Glomerular endothelial cell (primary cell): ENCODE results near the gene GSG1L. TPM values are rescaled to one million over a fixed set of nuclear protein-coding genes. Genes with fewer than 3 reads are reported as not detected.

Experiments
- DNase-seq: peaks from one replicate; pipeline ENCODE4 v3.0.0-alpha.2; 2011; ENCODE audit warnings: low read depth, low spot score; ENCODE audit errors: extremely low read depth
- total RNA-seq: library from RNA; depleted of rRNA; stranded (reverse); fragments of >200 nt; gene quantifications from 2 replicates; pipeline ENCODE4 v1.2.3, GENCODE V29; 2015

GSG1L gene
- total RNA-seq, 1 donor from 2014 or later, result not detected

DNA sequence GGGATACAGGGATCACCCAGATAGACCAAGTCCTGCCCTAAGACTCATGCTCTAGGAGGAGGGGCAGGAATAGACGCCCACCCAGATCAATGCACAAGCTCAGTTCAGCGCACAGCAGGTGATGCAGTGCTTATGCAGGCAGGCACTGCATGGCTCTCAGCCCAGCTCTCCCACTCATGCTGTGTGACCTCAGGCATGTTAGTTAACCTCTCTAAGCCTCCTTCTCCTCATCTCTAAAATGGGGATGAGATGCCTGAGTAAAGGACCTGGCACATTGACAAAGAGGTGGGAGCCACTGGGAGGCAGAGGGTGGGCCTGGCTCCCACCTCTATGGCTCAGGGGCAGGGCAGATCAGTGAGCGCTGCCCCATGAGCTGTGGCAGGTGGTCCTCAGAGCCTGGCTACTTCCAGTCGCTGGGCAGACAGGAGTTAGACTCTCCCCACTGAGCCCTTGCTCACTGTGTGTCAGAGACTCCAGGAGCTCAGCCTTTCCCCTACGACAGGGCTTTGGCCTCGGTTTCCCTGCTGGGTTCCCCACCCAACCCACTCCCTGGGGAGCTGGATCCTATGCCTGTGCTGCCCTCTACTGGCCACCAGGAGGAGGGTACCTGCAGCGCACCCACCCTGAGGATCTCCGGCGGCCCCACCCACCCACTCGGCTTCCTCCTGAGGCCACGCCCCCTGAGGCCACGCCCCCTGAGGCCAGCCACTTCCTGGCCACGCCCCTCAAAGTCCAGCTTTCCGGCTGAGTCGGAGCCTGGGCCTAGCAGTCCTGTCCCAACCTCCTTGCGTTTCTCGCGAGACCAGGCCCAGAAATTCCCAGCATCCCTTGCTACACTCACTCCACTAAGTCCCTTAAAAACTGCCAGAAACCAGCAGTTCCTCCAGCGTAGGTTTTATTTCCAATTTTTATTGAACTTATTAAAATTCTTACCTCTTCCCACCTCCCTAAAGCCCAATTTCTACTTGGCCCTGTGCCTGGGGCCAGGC lies 196.1 kb downstream of the GSG1L start:
- DNase-seq, result no peak

DNA sequence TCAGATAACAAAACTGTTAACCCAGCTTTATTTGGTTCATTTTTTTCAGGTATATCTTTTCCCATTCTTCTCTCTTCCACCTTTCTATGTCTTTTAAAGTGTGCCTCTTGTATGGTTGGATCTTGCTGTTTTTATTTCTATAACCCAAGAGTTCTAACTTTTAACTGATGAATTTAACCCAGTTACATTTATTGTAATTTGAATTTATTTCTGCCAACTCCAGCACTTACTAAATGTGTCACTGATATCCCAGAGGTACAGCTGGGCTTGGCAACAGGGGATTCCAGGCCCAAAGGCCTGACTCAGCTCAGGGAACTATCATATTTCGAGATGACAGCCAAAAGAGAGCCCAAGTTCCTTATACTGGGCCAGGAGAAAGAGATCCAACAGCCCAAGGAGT lies 200.1 kb downstream of the GSG1L start:
- DNase-seq, result no peak

DNA sequence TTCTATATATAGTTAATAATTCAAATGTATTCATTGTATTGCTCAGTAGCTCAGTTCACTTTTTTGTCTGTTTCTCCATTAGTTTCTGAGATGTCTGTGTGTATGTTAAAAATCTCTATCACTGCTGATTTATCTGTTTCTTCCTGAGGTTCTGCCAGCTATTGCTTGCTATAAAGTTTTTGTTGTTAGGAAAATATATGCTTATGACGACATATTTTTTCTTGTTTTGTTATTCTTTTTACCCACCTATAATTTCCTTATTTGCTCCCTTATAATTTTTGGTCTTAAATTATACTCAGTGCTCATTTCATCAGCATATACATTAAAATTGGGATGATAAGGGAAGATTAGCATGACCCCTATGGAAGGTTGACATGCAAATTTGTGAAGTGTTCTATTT lies 200.6 kb downstream of the GSG1L start:
- DNase-seq, result no peak

DNA sequence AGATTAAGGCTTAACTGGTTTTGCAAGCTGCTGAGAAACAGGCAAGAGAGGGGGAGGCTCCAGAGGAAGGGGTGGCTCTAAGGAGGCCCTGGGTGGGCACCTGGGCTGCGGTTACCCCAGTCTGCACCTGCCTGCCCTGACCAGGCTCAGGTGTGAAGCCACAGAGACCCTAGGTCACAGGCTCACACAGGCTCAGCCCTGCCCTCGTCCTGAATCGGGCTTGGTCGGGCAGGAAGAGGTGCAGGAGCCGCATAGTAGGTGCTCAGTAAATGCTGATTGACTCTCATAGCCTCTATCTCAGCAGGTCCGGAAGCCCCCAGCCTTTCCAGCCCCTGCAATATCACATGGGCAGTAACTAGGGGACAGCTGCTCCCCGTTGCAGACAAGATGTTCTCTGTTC lies 203.4 kb downstream of the GSG1L start:
- DNase-seq, result no peak

DNA sequence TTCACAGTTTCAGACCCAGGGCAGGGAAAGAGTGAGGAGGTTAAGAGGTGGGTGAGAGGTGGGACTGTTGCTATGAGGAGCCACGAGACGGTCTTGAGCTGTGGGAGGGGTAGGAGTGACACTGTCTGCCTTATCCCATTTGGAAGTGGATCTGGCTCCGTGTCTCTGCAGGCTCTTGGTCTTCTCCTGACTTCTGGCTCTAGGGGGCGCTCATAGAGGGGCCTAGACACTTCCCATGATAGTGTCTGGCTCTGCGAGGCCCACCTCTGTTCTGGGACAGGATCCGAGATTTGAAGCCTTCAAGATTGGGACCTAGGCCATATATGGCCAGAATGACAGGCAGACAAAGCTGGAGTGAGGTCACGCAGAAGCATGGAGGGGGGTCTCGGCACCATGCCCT lies 204.5 kb downstream of the GSG1L start:
- no peak for DNase-seq

DNA sequence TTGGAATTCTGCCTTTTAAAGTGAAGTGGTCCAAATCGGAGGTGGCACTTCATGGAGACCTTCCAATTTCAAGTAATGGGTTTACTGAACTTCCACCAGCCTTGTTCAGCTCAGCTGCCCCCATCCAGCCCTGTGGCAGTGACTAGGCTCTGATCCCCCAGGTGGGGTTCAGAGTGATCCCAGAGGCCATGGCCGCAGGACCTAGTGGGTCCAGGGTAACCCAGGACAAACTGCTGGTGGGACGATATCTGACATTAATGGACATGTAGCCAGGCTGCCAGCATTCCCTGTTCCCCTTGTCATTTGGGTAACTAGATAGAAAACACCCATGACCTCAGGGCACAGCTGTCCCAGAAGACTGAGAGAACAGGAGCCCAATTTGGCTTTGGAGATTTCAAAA lies 209.9 kb downstream of the GSG1L start:
- DNase-seq, result no peak

DNA sequence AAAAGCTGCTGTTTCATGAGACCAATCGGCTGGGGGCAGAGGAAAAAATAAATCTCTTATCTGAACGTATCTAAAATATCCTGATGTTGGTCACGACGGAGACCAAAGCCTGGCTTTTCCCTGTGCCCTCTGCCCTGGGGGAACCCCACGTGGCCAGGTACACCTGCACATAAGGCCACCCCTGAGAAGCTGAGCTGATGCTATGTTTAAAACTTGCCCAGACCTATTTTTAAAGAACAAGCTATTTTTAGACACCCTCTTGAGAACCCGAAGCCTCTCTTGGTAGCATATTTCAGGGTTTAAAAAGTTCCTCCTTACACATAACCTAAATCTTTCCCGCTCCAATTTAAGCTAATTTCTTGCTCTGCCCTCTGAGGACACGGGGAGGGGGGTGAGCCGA lies 210.4 kb downstream of the GSG1L start:
- no peak for DNase-seq

DNA sequence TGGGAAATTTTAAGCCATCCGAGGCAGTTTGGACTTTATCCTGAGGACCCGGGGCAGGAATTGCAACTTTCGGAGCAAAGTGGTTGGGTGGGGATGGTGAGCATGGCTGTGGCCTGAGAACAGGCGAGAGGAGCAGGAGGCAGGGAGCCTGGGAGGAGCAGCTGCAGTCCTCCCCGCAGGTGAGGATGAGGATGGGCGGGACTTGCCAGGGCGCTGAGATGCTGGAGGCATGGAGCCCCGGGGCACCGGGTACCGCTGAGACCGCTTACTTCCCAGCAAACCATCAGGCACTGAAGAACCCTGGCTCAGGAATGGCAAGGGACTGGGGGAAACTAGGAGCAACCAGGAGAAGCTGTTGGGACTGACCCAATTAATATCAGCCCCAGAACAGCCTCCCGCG lies 210.8 kb downstream of the GSG1L start:
- no peak for DNase-seq

DNA sequence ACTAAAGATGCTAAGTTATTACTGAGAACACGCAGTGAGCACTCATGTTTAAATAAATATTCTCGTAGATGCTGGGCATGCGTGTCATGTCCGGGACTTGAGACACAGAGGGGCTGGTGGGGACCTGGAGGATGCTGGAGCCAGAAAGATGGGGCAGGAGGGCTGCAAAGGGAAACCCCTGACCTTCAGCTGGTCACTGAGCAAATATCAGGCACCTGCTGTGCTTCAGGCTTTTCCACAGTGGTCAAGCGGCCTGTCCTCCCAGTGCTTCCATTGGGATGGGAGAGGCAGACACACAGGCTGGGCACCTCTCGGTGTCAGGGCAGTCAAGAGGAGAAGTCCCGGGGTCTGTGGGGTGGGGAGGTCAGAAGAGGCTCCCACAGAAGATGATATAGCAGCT lies 211.4 kb downstream of the GSG1L start:
- no peak for DNase-seq

DNA sequence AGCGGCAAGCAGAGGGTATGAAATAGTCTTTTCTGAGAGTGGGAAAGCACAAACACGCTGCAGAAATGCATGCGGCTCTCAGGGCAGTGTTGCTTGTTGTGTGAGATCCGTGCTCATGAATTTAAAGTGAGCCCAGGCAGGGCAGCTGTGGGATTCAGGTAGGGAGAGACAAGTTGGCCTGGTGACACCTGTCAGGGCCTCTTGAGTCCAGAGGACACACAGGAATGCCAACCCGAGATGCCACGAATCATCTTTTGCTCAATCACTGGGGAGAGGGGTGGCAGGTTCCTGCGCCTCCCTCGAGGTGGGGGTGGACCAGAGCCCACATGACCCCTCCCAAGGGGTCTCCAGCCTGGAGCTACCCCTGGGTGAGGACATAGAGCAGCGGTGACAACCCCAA lies 211.9 kb downstream of the GSG1L start:
- DNase-seq, result no peak

DNA sequence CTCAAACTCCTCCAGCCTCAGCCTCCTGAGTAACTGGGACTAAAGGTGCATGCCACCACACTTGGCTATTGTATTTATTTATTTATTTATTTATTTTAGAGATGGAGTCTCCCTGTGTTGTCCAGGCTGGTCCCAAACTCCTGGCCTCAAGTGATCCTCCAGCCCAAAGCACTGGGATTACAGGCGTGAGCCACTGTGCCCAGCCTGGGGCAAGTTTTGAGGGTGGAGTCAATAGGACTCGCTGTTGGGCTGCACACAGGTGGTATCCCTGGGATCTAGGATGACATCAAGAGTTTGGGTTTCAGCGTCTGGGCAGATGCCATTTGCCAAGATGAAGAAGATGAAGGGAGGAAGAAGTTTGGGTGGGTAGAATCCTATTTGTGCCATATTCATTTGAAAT lies 213.9 kb downstream of the GSG1L start:
- DNase-seq, result no peak

DNA sequence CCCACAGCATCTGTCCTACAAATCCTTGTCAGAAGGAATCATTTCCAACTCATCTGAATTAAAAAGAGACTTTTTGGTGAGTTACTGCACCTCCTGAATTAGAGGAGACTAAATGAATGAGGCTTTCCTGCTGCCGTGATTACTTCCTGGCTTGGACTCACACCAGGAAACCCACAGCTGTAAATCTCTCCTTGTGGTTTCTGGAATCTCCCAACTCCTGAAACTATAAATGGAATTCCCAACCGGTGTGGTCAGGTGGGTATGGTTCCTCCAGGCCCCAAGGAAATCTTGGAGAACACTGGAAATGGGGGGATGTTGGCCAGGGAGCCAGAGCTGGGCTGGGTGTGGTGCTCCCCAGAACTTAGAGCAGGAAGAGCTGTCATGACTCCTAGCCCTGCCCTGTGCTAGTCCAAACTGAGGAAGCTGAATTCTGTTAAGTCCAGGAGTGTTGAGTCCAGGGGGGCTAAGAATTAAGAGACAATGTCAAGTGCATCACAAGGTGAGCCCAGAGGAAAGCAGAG lies 216.4 kb downstream of the GSG1L start:
- DNase-seq, result no peak

DNA sequence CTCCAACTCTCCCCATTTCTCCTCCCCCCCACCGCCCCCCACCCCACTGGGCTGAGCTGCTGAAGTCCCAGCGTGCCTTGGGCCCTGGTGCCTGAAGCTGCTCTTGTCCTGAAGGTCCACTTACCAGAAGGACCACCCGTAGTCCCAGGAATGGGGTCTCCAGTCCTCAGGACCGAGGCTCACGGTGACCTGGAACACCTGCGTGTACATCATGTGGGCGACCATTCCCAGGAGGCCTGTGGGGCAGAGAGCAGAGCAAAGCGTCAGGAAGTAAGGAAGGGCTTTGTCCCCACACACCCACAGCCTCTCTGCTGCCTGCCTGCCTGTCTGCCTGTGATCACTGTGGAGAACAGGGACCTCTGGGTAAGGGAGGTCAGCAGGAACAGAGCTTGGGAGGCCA lies 218.7 kb downstream of the GSG1L start:
- DNase-seq, result no peak

DNA sequence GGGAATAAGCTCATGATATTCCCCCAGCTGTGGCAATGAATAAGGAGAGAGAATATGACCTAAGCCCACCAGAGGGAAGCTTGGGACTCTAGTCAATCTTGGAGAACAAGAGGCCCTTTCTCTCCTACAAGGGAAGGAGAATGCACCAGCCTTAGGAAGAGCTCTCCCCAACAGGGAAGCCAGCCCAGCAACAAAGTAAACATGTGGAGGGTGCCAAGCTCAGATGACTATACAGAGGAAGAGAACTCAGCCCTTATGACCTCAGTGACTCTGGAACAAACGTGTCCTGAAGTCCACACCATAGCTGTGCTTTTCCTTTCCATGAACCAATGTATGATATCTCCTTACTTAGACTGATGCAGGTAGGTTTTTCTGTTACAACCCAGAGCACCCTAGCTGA lies 219.7 kb downstream of the GSG1L start:
- no peak for DNase-seq

DNA sequence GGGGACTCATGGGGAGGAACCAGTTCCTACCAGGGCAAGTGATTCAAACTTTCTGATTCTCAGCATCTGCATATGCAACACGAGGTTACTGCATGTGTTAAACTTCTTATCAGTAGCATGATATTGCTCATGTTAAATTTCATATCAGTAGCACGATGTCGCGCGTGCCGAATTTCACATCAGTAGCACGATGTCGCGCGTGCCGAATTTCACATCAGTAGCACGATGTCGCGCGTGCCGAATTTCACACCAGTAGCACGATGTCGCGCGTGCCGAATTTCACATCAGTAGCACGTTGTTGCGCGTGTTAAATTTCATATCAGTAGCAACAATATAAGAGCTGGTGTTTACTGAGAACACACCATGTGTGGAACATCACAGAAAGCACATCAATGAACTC lies 221.6 kb downstream of the GSG1L start:
- DNase-seq, result no peak

DNA sequence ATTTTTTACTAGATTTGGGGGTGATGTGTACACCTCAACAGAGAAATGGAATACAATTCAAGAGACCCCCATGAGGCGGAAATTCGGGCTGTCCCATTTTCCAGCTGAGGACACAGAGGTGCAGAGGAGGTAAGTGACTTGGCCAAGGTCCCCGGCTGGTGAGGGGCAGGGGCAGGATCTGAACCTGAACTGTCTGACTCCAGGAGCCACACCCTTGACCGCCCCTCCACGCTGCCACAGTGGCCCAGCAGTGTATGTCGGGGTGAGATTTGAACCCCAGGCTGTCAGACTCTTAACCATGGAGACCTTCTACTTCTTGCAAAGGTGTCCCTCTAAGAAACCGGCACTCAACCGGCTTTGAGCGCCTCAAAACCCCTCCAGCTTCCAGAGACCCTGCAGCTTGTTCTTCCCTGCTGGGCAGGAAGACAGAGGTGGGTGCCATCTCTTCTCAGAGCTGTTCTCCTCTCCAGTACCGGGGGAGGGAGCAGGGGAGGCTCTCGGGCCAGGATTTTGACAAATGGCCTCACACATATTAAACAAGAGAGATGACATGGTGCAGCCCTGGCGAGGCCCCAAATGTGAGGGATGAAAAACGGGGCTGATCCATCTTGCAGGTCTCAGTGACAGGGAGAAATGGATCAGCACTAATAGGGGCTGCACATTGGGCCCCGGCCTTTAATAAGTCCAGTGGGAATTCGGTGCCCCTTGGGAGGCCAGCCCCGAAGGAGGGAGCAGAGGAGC lies 222.3 kb downstream of the GSG1L start:
- no peak for DNase-seq

DNA sequence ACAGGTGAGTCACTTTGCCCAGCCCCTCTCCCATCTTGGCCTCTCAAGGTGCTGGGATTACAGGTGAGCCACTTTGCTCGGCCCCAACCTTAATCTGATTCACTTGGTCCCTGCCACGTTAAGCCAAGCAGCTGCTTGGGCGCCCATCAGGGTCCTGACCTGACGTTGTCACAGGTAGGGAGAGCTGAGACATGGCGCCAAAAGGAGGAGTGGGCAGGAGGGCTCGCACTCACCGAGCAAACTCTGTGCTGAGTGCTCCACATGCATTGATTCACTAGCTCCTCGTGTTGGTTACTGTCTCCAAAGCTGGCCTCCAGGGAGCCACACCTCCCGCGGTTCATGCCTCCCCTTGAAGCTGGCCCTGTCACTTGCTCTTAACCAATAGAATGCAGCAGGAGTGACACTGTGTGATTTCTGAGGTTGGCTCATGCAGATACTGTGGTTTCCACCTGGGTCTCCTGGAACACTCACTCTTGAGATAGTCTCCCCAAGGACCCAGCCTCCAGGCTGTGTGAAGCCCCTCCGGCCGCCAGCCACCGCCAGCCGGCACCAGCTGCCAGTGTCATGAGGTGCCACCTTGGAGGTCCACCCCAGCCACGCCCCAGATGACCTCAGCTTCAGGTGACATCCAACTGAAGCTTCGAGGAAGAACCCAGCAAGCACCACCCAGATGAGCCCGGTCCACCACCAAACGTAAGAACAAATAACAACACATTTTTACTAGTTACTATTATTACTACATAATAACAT lies 223.0 kb downstream of the GSG1L start:
- DNase-seq, result no peak

DNA sequence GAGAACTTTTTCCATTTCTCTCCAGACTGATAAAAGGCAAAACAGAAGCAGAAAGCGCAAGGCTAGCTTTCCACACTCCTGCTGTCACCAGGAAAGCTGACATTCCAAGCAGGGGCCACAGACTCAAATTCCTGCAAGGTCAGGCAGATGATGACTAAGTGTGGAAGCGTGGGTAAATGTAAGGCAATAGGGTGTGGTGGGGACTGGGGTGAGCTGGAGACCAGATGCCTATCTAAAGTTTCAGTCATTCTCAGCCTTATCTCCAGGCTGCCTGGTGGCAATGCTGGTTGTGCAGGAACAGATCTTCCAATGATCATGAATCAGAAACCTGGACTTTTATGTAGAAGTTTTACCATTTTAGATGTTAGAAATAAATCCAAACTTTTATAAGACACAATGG lies 224.1 kb downstream of the GSG1L start:
- no peak for DNase-seq

DNA sequence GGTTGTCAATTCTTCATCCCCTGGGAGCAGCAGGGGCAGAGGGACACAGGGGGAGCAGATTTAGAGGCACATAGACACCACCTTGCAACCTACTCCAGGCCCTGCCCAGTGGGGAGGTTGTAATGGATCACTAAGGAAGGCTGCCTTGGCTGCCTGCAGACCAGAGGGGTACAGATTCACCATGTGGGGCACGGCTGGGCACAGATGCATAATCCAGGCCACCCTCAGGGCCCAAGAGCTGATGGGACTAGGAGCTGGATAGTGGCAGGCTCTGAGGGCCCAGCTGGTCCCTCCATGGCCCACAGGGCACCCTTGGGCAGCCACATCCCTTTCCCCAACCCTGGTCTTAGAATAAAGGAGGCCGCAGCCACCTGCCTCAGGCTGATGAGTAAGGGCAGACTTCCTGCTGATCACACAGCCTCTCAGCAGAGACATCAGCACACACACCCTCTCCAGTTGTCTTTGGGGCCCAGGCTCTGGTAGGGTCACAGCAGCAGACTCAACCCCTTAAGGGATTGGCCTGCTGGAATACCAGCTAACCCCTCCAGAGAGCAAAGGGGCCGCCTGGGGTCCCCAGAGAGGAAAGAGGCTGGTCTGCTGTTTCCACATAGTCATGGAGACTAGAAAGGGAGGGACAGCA lies 224.9 kb downstream of the GSG1L start:
- no peak for DNase-seq

DNA sequence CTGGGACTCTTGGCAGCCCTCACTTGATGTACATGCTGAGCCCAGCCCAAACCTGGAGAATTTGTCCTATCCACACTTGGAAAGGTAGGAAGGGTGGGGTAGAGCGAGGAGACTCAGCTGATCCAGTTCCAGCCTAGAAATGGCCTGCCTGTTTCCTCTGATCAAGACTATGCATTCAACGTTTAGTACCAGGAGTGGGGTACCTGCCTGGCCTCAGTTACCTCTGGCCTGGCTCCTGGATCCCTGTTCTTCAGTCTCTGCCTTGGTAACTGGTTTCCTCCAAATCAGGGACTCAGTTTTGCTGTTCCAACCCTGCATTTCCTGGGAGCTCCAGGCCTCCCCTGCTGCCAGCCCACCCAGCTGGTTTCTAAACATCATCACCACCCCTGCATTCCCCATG lies 233.5 kb downstream of the GSG1L start:
- DNase-seq, result no peak

DNA sequence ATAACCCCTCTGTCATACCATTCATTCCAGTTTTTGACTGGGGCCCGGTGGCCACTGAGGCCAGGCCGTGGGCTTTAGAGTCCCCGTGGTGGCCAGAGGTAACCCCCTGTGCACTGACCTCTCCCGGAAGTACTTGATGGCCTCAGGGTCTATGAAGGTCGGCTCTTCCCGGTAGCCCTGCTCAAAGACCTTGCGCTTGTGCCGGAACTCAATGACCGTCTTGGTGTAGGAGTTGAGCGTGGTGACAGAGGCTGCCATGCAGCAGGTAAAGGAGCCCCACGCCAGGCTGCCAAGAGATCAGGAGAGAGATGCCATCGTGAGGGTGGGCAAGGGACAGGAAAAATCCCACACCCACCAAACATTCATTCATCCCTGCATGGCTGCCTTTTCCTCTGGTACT lies 234.8 kb downstream of the GSG1L start:
- DNase-seq, result no peak
